ENCODE measurements around the gene SLC10A7.

DNA sequence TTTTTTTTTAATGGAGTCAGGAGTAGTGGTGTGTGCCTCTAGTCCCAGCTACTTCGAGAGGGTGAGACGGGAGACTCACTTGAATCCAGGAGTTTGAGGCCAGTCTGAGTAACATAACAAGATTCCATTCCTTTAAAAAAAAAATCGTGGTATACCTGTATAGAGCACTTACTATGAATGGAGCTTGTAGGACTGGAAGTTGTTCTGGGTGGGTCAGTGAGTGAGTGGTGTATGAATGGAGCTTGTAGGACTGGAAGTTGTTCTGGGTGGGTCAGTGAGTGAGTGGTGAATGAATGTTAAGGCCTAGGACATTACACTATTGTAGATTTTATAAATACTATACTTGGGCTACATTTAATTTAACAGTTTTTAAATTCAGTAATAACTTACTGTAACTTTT lies 2.9 kb upstream of the SLC10A7 start:
- TF ChIP-seq, protein P1, sequence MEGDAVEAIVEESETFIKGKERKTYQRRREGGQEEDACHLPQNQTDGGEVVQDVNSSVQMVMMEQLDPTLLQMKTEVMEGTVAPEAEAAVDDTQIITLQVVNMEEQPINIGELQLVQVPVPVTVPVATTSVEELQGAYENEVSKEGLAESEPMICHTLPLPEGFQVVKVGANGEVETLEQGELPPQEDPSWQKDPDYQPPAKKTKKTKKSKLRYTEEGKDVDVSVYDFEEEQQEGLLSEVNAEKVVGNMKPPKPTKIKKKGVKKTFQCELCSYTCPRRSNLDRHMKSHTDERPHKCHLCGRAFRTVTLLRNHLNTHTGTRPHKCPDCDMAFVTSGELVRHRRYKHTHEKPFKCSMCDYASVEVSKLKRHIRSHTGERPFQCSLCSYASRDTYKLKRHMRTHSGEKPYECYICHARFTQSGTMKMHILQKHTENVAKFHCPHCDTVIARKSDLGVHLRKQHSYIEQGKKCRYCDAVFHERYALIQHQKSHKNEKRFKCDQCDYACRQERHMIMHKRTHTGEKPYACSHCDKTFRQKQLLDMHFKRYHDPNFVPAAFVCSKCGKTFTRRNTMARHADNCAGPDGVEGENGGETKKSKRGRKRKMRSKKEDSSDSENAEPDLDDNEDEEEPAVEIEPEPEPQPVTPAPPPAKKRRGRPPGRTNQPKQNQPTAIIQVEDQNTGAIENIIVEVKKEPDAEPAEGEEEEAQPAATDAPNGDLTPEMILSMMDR (IDR thresholded peaks at IDR 0.05), result no peak
- no peak for TF ChIP-seq POLR2AphosphoS5 (IDR thresholded peaks at IDR 0.05)
